ENCODE results near the gene SORCS3. TPM values are rescaled to one million over a fixed set of nuclear protein-coding genes. Genes with fewer than 3 reads are reported as not detected.

Gene SORCS3
- not detected in 2 replicates for total RNA-seq (2014; rRNA removed; shearing (Covaris generic))

GRCh38 chr10:104641187-104641936 lies at the start of gene SORCS3:
Gene SORCS3, plus strand, starts transcription at chr10:104641290.
- DNase-seq (ENCODE audit: low spot score) = no peak

DNA sequence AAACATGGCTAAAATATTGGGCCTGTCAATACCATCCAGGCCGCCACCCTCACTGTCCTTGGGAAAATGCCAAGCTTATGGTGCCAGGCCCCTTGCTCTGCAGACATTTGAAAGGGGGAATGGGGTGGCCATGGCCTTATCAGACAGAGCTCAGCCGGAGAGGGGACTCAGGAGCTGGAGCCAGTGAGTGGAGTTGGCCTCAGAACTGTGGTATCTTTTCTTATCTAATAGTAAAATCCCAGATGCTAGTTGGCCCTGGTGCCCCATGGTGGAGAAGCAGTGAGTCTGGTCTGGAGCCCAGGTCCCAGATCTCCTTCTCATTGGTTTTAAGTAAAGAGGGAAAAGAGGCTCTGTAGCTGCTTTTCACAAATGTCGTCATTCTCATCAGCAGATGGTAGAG lies 49.6 kb upstream of the SORCS3 start:
- no peak for DNase-seq (ENCODE audit: low spot score)

DNA sequence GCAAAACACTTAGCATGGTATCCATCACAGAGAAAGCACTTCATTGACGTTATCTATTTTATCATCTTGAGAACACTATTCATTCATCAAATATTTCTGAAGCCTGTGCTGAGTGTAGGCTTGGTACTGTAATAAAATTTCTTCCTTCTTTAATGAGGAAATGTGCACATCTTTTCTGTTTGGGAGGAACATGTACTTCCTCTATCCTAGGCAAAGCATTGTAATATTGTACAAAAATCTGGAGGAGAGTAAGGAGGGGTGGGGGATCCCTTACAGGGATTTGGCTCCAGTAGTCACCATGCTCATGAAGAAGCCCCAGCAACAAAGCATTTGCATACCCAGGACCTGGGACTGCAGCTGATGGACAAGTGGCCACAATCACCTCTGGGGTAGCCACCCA lies 39.9 kb upstream of the SORCS3 start:
- no peak for DNase-seq (ENCODE audit: low spot score)

- DNase-seq (ENCODE audit: low spot score) = no peak
Measured at GRCh38 chr10:104608091-104608828, 32.8 kb upstream of the SORCS3 start.

- DNase-seq (ENCODE audit: low spot score) = no peak
Measured at GRCh38 chr10:104612571-104613205, 28.4 kb upstream of the SORCS3 start.

GRCh38 chr10:104613406-104613805 lies 27.7 kb upstream of the SORCS3 start:
- DNase-seq (ENCODE audit: low spot score) = no peak

DNA sequence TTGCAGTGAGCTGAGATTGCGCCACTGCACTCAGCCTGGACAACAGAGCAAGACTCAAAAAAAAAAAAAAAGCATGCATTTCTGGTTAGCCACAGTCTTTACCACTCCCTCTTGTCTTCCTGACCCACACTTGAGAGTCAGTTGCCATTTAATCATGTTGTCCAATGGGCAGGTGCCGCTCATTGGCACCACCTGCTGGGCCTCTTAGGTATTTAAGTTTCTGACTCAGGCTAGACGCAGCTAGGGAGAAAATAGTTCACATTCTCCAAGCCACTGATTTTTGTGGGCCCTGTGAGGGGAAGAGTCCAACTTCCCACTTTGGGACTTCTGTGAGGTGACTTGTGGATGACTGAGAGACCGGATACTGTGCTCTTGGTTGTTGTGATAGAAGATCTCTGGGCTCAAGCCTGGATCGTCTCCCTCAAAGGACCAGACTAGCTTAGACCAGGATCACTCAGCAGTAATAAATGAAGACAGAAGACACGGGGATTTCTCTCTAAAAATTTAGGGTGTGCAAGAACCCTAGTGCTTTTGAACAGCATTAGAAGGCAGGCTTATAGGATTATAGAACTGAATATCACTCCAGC lies 26.8 kb upstream of the SORCS3 start:
- peak; percentile 50 for DNase-seq (ENCODE audit: low spot score)

DNA sequence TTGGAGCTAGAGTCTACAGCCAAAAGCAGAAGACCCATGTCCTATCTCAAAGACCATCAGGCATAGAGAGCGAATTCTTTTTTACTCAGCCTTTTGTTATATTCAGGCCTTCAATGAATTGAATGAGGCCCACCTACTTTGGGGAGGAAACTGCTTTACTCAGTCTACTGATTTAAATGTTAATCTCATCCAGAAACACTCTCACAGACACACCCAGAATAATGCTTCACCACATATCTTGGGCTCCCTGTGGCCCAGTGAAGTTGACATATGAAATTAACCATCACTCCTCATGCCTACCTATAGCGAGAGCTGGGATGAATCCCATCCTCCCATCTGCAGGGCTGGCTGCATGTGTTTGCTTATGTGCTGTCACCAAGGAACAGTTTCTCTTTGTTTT lies 26.0 kb upstream of the SORCS3 start:
- DNase-seq (ENCODE audit: low spot score) = no peak

DNA sequence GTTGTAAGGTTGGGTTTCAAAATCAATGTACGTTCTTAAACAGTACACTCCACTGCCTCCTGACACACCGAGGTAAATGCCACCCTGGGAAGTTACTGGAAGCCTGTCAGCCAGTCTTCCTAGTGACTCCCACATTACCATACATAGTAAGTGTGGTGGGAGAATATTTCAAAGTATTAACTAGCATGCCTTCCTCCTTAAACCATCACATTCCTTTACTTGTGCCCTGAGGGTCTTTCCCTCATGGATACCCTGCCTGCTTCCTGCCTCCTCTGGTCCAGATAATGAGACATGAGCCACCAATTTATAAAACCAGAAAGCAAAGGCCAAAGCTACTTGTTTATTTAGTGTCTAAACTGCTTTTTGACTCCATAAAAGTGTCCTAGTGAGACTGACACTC lies 23.3 kb upstream of the SORCS3 start:
- DNase-seq (ENCODE audit: low spot score) = no peak

DNA sequence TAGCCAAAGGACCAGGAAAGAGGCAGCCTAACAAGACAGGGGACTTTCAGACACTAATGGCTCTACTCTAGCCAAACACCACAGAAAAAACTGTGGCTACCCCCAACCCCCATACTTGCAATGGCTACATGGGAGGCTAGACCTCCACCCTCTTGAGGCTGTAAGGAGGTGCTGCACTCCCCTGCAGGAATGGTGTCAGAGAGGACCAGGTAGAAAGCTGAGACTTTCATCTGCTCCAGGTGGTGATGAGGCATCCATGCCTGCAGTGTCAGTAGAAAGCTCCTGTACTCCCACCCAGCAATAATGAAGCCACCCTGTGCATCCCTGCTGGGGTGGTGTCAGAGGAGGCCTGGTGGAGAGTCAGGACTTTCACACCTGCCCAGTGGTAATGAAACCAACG lies 18.9 kb upstream of the SORCS3 start:
- no peak for DNase-seq (ENCODE audit: low spot score)

DNA sequence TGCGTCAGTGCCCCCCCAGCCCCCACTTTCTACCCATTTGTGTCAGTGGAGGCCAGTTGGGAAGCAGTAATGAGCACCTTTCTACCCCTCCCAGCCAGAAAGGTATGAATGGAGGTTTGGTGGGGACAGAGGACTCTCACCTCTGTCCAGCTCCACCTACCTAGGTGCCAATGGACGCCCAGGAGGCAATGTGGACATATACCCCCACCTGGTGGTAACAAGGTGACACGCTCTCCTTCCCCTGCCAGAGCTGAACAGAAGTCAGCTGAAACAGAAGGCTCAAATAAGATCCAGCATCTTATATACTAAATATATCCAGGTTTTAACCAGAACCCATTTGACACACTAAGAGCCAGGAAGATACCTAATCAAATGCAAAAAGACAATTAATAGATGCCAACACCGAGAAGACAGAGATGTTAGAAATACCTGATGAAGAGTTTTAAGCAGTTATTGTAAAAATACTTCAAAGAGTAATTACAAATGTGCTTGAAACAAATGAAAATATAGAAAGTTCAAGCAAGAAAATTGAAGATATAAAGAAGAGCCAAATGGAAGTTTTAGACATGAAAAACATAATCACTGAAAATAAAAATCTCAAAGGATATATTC lies 18.4 kb upstream of the SORCS3 start:
- peak; percentile 61 for DNase-seq (ENCODE audit: low spot score)

DNA sequence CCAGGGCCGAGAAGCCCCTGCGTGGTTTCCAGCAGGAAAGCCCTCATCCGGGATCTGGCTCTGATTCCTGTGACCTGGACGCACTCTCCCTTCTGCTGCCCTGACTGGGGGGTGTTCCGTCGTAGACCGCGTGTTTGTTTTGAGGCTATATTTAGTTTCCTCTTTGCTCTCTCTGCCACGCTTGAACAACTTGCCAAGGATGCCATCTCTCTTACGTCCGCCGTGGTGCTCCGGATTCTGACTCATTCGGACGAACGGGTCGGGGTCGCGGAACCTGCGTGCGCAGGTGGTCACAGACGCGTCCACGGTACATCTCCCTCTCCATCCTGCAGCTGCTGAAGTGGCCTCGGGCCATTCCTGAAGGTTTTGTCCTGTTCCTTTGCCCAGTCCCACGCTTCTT lies 10.4 kb upstream of the SORCS3 start:
- DNase-seq (ENCODE audit: low spot score) = no peak

- DNase-seq (ENCODE audit: low spot score) = no peak
Measured at GRCh38 chr10:104631946-104632345, 9.1 kb upstream of the SORCS3 start.

DNA sequence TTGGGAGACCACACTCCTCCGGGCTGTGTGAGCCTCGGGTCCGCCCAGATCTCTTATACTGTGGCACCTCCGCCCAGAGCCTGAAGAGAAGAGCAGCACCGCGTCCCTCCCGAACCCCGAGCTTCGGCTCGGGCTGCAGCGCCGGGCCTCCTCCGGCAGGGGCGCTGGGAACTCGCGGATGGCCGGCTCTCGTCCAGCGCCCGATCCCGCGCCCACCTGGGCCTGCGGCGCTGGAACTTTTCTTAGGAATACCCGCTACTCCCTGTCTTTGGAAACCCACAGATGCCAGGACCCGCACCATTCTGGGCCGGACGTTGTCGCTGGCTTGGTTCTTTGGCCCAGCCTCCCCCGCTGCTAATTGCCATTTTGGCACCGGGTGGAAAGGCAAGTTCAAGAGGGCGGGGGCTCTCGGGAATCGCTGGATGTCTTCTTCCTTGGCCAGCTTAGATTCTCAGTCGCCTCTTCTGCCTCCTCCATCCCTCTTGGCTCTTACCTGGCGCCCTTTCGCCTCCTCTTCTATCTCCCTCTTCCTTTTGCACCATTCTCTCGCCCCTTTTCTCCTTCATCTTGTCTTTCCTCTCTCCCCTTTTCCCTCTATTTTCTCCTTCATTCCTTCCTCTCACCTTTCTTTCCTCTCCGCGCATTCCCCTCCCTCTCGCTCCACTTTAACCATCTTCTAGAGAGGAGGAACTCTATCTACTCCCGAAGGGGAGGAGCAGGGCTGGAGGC lies 2.1 kb upstream of the SORCS3 start:
- no peak for DNase-seq (ENCODE audit: low spot score)

- no peak for DNase-seq (ENCODE audit: low spot score)
Measured at GRCh38 chr10:104639590-104640338, 1.3 kb upstream of the SORCS3 start.

- no peak for DNase-seq (ENCODE audit: low spot score)
Measured at GRCh38 chr10:104640339-104641186, 527 bp upstream of the SORCS3 start.

DNA sequence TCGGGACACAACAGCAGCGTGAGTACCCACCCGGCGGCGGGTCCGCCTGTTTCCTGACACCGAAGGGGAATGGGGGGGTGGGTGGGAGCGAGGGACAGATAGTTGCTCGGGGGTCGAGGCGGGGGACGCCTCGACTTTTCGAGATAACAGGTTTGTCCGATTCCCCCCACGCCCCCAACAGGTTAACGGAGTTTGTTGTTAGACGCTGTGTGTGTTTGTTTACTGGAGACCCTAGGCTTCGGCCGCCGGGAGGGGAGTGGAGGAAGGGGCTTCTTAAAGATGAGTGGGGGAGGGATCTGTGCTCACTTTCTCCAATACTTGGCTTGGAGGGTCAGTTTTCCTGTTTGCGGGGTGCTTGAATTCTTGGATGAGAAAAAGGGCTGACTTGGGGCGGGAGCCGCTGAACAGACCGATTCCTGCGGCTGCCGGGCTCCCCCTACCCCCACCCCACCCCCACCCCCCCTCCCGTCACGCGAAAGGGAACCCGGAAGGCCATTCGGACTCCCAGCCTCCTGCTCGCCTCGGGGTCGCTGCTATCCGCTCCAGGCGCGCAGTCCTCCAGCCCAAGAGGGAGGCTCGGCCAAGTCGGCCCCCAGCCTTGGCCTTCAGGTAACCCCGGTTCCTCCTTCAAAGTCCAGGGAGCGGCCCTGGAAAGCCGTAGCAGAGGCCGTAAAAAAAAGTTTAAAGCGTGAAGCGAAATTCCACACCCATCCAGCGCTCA lies 1.0 kb downstream of the SORCS3 start:
- no peak for DNase-seq (ENCODE audit: low spot score)

- DNase-seq (ENCODE audit: low spot score) = no peak
Measured at GRCh38 chr10:104642658-104643302, 1.7 kb downstream of the SORCS3 start.

All from HT-29 (cell line).